Uterus (tissue), 2 donors: ENCODE data around the gene ALPP.

Experiments
- CTCF ChIP-seq, 4 experiments: fragments of 200-600 bp in 2 of 4; fragments of 450-650 bp in 2 of 4; sonication (generic) in 2 of 4; IDR thresholded peaks; one replicate each; pipeline ENCODE4 v1.5.1; 2016 to 2019; ENCODE audit warnings: antibody characterized with exemption in 4 of 4, mild to moderate bottlenecking in 2 of 4, moderate library complexity in 1 of 4
- POLR2A ChIP-seq, 2 donors: fragments of 450-650 bp; IDR thresholded peaks; one replicate each; pipeline ENCODE4 v1.6.1; 2016; ENCODE audit warnings: antibody characterized with exemption in 2 of 2, mild to moderate bottlenecking in 1 of 2, moderate library complexity in 1 of 2

DNA sequence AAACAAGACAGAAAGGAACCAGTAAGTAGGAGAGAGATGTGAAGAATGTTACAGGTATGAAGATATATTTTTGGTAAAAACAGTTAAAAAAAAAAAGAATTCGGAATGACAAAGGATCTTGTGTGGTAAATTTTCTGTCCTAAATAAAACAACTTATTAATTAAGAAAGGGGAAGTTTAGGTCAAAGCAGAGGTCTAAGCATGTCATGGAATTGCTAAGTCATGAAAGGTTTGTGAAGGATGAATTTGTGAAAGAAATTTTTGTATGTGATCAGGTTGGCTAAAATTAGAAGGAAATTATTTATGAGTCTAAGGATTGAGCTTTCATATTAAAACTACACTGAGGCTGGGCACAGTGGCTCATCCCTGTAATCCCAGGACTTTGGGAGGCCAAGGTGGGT lies 17.0 kb downstream of the ALPP start:
- TF ChIP-seq CTCF (IDR thresholded peaks at IDR 0.05) (no peak), POLR2A (IDR thresholded peaks at IDR 0.05) (no peak)
